Loucy (cell line): Measurements from ENCODE around the gene RAP1GDS1.

ENCODE experiments used
- H2AFZ ChIP-seq: fragments of 200-600 bp; sonication (generic); 2 replicates; pipeline ENCODE4 v1.6.0; 2016; ENCODE audit warnings: antibody characterized with exemption, mild to moderate bottlenecking, low read length, moderate library complexity
- H3F3A ChIP-seq: fragments of 200-600 bp; 2 replicates; pipeline ENCODE4 v1.6.0; 2016; ENCODE audit warnings: antibody characterized with exemption, low read depth, mild to moderate bottlenecking
- H3K27me3 ChIP-seq: fragments of 200-600 bp; sonication (generic); 2 replicates; pipeline ENCODE4 v1.6.1; 2014; ENCODE audit warnings: low read length, mild to moderate bottlenecking; ENCODE audit not compliant: insufficient read depth, poor library complexity, severe bottlenecking
- H3K36me3 ChIP-seq: fragments of 200-600 bp; sonication (generic); 2 replicates; pipeline ENCODE4 v1.6.1; 2016; ENCODE audit warnings: low read length; ENCODE audit not compliant: insufficient read depth
- H3K4me1 ChIP-seq: fragments of 200-600 bp; sonication (generic); 2 replicates; pipeline ENCODE4 v1.5.1; 2014; ENCODE audit warnings: low read length, mild to moderate bottlenecking; ENCODE audit not compliant: insufficient read depth, poor library complexity, severe bottlenecking
- H3K4me2 ChIP-seq: fragments of 200-600 bp; sonication (generic); 2 replicates; pipeline ENCODE4 v1.6.0; 2014; ENCODE audit warnings: antibody characterized with exemption, low read length, low read depth, mild to moderate bottlenecking; ENCODE audit not compliant: poor library complexity, severe bottlenecking
- H3K4me3 ChIP-seq: fragments of 200-600 bp; sonication (generic); 2 replicates; pipeline ENCODE4 v1.5.1; 2014; ENCODE audit warnings: low read length, mild to moderate bottlenecking, mixed read lengths; ENCODE audit not compliant: poor library complexity, severe bottlenecking
- H3K79me2 ChIP-seq: fragments of 200-600 bp; sonication (generic); 2 replicates; pipeline ENCODE4 v1.6.1; 2014; ENCODE audit warnings: low read length; ENCODE audit not compliant: insufficient read depth
- H3K9ac ChIP-seq: fragments of 200-600 bp; sonication (generic); 2 replicates; pipeline ENCODE4 v1.6.0; 2014; ENCODE audit warnings: mild to moderate bottlenecking, low read depth, low read length, moderate library complexity; ENCODE audit not compliant: poor library complexity, severe bottlenecking
- H3K9me2 ChIP-seq: fragments of 200-600 bp; sonication (generic); replicated peaks from 2 replicates; pipeline ENCODE4 v1.6.1; 2016; ENCODE audit warnings: low read depth, low read length, mixed read lengths
- H3K9me3 ChIP-seq: fragments of 200-600 bp; sonication (generic); 2 replicates; pipeline ENCODE4 v1.6.1; 2014; ENCODE audit warnings: mild to moderate bottlenecking, antibody characterized with exemption, low read length, low read depth; ENCODE audit not compliant: insufficient read depth
- H4K20me1 ChIP-seq: fragments of 200-600 bp; sonication (generic); 2 replicates; pipeline ENCODE4 v1.6.0; 2014; ENCODE audit warnings: antibody characterized with exemption, low read length, mild to moderate bottlenecking; ENCODE audit not compliant: insufficient read depth, poor library complexity, severe bottlenecking
- EZH2phosphoT487 ChIP-seq: fragments of 200-600 bp; IDR thresholded peaks from 2 replicates; pipeline ENCODE4 v1.6.1; 2018; ENCODE audit warnings: antibody characterized with exemption, mild to moderate bottlenecking, moderate library complexity, borderline replicate concordance
- TF ChIP-seq, protein P1 (sequence below): fragments of 200-600 bp; sonication (generic); conservative IDR thresholded peaks from 2 replicates; pipeline ENCODE4 v1.5.1; 2014; ENCODE audit warnings: mild to moderate bottlenecking, antibody characterized with exemption, low read length

RAP1GDS1 gene, protein sequence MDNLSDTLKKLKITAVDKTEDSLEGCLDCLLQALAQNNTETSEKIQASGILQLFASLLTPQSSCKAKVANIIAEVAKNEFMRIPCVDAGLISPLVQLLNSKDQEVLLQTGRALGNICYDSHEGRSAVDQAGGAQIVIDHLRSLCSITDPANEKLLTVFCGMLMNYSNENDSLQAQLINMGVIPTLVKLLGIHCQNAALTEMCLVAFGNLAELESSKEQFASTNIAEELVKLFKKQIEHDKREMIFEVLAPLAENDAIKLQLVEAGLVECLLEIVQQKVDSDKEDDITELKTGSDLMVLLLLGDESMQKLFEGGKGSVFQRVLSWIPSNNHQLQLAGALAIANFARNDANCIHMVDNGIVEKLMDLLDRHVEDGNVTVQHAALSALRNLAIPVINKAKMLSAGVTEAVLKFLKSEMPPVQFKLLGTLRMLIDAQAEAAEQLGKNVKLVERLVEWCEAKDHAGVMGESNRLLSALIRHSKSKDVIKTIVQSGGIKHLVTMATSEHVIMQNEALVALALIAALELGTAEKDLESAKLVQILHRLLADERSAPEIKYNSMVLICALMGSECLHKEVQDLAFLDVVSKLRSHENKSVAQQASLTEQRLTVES

DNA sequence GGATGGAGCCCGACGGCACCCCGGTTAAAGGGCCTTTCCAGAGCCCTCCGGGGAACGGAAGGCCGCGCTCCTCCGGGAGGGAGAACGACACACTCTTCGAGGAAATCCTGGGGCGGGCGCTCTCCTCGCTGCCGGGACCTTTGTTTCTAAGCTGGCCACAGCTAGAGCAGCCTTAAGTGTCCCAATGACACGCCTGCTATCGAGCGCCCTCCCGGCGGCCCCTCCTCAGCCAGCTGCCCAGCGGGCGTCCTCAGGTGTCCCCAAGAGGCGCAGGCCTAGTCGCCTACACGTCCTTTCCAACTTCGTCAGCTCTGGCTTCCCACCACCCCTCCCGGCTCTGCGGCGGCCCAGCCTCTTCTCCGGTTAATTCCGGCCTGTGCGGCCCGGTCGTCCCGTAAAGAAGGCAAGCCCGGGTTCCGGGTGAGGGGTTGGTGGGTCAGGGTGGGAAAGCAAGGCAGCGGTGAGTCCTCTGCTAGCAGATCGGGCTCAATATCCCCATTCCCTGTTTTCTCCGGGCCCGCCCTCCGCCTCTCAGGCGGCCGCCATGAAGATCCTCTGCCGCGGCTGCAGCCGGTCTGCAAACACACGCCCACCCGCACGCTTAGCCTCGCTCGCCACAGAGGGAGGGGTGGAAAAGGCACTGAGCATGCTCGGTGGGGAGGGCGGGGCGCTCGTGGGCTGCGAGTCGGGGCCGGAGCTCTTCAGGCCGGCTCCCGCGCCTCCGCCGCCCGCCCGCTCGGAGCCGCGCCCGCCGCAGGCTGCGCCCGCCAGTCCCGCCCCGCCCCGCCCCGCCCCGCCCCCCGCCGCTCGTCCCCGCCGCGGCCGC, at the start of gene RAP1GDS1:
Gene RAP1GDS1 (plus strand): TSS at position 806 of the 826 bp plus-strand sequence. CDS start 182 bp downstream, outside the sequence.
- Histone ChIP-seq H4K20me1 (peaks cover 38% of the 10 kb centered on the region), H3K9me3 (no peaks in the 10 kb centered on the region), H3K9ac (peak within 1 kb of the TSS; percentile 92), H2AFZ (peak within 1 kb of the TSS; percentile 89), H3K36me3 (no peaks in the 10 kb centered on the region), H3K79me2 (peaks cover 63% of the 10 kb centered on the region), H3K4me3 (peak within 1 kb of the TSS; percentile 99), H3F3A (no peaks in the 10 kb centered on the region), H3K9me2 (no peaks in the 10 kb centered on the region), H3K4me2 (peak within 1 kb of the TSS; percentile 99), H3K4me1 (peaks cover 46% of the 10 kb centered on the region), H3K27me3 (no peaks in the 10 kb centered on the region)
- no peak for TF ChIP-seq EZH2phosphoT487
- TF ChIP-seq, protein P1, sequence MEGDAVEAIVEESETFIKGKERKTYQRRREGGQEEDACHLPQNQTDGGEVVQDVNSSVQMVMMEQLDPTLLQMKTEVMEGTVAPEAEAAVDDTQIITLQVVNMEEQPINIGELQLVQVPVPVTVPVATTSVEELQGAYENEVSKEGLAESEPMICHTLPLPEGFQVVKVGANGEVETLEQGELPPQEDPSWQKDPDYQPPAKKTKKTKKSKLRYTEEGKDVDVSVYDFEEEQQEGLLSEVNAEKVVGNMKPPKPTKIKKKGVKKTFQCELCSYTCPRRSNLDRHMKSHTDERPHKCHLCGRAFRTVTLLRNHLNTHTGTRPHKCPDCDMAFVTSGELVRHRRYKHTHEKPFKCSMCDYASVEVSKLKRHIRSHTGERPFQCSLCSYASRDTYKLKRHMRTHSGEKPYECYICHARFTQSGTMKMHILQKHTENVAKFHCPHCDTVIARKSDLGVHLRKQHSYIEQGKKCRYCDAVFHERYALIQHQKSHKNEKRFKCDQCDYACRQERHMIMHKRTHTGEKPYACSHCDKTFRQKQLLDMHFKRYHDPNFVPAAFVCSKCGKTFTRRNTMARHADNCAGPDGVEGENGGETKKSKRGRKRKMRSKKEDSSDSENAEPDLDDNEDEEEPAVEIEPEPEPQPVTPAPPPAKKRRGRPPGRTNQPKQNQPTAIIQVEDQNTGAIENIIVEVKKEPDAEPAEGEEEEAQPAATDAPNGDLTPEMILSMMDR = 0 out of 2 replicates have a peak, but pooled peaks have one; percentile 7

DNA sequence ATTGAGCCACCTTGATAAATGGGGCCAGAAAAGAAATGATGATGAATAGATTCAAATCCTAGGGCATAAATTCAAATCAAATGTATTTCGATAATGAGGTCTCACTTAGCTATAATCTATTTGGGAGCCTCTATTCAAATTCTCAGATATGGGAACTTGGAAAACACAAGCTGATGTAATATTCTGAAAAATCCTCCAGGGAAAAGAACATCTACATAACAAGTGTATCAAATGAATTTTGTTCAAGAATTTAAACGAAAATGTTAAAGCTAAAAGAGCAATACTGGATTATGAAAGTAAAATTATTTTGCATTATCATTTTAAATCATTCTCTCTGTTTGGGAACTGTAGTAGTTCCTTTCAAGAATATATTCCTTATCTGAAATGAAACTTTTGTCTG, 38.9 kb upstream of the RAP1GDS1 start:
- Histone ChIP-seq H2AFZ (no peak overlapping the region), H4K20me1 (no peaks in the 10 kb centered on the region), H3K4me3 (no peak overlapping the region), H3K79me2 (no peaks in the 10 kb centered on the region), H3F3A (no peaks in the 10 kb centered on the region), H3K4me2 (no peak overlapping the region), H3K9ac (no peak overlapping the region), H3K27me3 (no peaks in the 10 kb centered on the region), H3K36me3 (no peaks in the 10 kb centered on the region), H3K9me2 (no peaks in the 10 kb centered on the region), H3K4me1 (no peaks in the 10 kb centered on the region), H3K9me3 (no peaks in the 10 kb centered on the region)
- TF ChIP-seq, protein P1 = no peak
- TF ChIP-seq EZH2phosphoT487 = no peak

DNA sequence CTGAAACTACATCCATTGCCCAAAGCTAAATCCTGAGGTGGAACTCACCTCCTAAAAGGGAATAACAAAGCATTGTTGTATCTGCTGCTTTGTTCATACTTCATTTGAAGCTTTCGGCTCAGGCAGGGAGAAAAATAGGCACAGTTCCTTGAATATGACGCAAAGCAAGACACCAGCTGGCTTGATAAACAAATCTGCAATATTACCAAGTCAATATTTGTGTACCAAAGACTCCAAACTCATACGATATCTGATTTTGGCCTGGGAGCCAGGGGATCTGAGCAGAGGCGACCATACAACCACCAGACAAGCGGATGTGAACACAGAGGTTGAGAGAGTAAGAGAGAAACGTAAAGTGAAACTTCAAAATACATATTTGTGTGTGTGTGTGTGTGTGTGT, 34.8 kb upstream of the RAP1GDS1 start:
- Histone ChIP-seq H3F3A (no peaks in the 10 kb centered on the region), H3K4me2 (no peak overlapping the region), H2AFZ (0 out of 2 replicates have a peak overlapping the region, but pooled peaks have one; percentile 35), H3K27me3 (no peaks in the 10 kb centered on the region), H4K20me1 (no peaks in the 10 kb centered on the region), H3K9ac (no peak overlapping the region), H3K9me2 (no peaks in the 10 kb centered on the region), H3K4me3 (no peak overlapping the region), H3K79me2 (no peaks in the 10 kb centered on the region), H3K9me3 (no peaks in the 10 kb centered on the region), H3K36me3 (no peaks in the 10 kb centered on the region), H3K4me1 (no peaks in the 10 kb centered on the region)
- TF ChIP-seq EZH2phosphoT487 = no peak
- TF ChIP-seq, protein P1 = no peak
